SK-N-MC (cell line): ENCODE measurements around the gene LCOR.

Experiments used
- EZH2 ChIP-seq: fragments of 200-600 bp; sonication (generic); IDR thresholded peaks from one replicate; pipeline ENCODE4 v1.6.1; 2017; ENCODE audit warnings: antibody characterized with exemption
- FOXP2 ChIP-seq: optimal IDR thresholded peaks from 2 replicates; pipeline ENCODE3; 2011; ENCODE audit warnings: mild to moderate bottlenecking, moderate library complexity; ENCODE audit not compliant: insufficient read depth; ENCODE audit errors: extremely low read length, control extremely low read depth

DNA sequence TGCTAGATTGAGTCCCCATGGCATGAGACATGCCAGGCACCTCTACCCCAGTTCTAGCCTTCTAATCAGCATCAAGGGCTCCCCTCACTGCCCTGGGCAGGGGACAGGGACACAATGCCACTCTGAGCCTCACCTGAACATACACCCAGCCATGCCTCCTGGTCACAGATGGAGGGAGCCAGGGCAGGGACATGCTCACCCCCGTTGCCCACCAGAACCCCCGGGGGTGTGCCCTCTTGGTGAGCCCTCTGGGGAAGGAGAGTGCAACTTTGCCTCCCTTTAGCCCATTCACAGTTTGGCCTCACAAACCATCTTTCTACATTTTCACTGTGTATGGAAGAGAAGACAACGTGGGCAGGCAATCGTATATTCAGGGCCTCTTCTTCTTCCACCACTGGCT, 167.2 kb downstream of the LCOR start:
- TF ChIP-seq FOXP2 (no peak), EZH2 (no peak)
